Activated naive CD4-positive, alpha-beta T cell treated with anti-CD3 and anti-CD28 coated beads for 36 hours (primary cell): ENCODE data around the gene DNAI7. TPM values are rescaled to one million over a fixed set of nuclear protein-coding genes. Genes with fewer than 3 reads are reported as not detected.
A peak's percentile ranks its signal among the peaks of the same experiment; 100 is the strongest.

Experiments used
- CTCF ChIA-PET: fragments of 350-600 bp; sonication (Branson Sonifier 250); formaldehyde crosslinking; loops from one replicate; lab custom pipeline; 2021; ENCODE audit warnings: antibody characterized with exemption; lab: Charles Lee
- DNase-seq: peaks from one replicate; pipeline ENCODE4 v3.0.0-alpha.2; 2020
- H3K27ac Mint-ChIP-seq: one replicate; pipeline ENCODE4 v1.8.0; 2021; ENCODE audit warnings: mild to moderate bottlenecking, mixed read lengths
- H3K27me3 Mint-ChIP-seq: one replicate; pipeline ENCODE4 v1.8.0; 2021; ENCODE audit warnings: low read depth, mixed read lengths
- H3K36me3 Mint-ChIP-seq: one replicate; pipeline ENCODE4 v1.8.0; 2021; ENCODE audit warnings: low read depth, mixed read lengths
- H3K4me1 Mint-ChIP-seq: one replicate; pipeline ENCODE4 v1.8.0; 2021; ENCODE audit warnings: low read depth, mixed read lengths
- H3K4me3 Mint-ChIP-seq: one replicate; pipeline ENCODE4 v1.8.0; 2021; ENCODE audit warnings: mild to moderate bottlenecking, moderate library complexity, mixed read lengths
- H3K9me3 Mint-ChIP-seq: one replicate; pipeline ENCODE4 v1.8.0; 2021; ENCODE audit warnings: mixed read lengths
- intact Hi-C: fragments of 100-400 bp; cut with micrococcal nuclease; formaldehyde crosslinking; loops from one replicate; pipeline ENCODE4 v1.15.1; 2023
- total RNA-seq, 2 experiments: library from RNA; stranded (reverse); gene quantifications; one replicate each; pipeline ENCODE4 v1.2.3, GENCODE V29; 2021

Gene DNAI7
- total RNA-seq, 2 experiments from 2014 or later, result 0.10 to 0.35 TPM

- peaks cover 18% of the 10 kb centered on the region for H3K4me1 Mint-ChIP-seq
- H3K27me3 Mint-ChIP-seq, result no peaks in the 10 kb centered on the region
- CTCF ChIA-PET, result no interaction called here
- peaks cover 12% of the 10 kb centered on the region for H3K36me3 Mint-ChIP-seq
- intact Hi-C loops, result no loop called here
- no peak overlapping the region for H3K4me3 Mint-ChIP-seq
- H3K9me3 Mint-ChIP-seq, result no peaks in the 10 kb centered on the region
- H3K27ac Mint-ChIP-seq, result no peak overlapping the region
- no peak for DNase-seq
Observed at GRCh38 chr12:25200703-25201102, 5.7 kb upstream of the DNAI7 start.

GRCh38 chr12:25197608-25198007 is 2.6 kb upstream of the DNAI7 start:
- CTCF ChIA-PET, result no interaction called here
- peaks cover 24% of the 10 kb centered on the region for H3K4me1 Mint-ChIP-seq
- H3K9me3 Mint-ChIP-seq, result no peaks in the 10 kb centered on the region
- H3K4me3 Mint-ChIP-seq, result no peak overlapping the region
- H3K27me3 Mint-ChIP-seq, result no peaks in the 10 kb centered on the region
- H3K36me3 Mint-ChIP-seq, result peaks cover 10% of the 10 kb centered on the region
- no peak for DNase-seq
- intact Hi-C loops, result no loop called here
- no peak overlapping the region for H3K27ac Mint-ChIP-seq

- intact Hi-C loops, result loop anchor here (1.0 to 2.0 kb wide), 6 partner anchors 7 to 196 kb away; partner anchors contain the start of gene KRAS
- no peak for DNase-seq
- H3K4me3 Mint-ChIP-seq, result peak overlapping the region; percentile 98
- no peaks in the 10 kb centered on the region for H3K27me3 Mint-ChIP-seq
- CTCF ChIA-PET, result interaction anchor here (1.9 kb wide), 1 partner anchor 40 kb away, joined by 6 read pairs; no protein-coding TSS in a partner anchor
- H3K9me3 Mint-ChIP-seq, result no peaks in the 10 kb centered on the region
- peaks cover 22% of the 10 kb centered on the region for H3K4me1 Mint-ChIP-seq
- peaks cover 1% of the 10 kb centered on the region for H3K36me3 Mint-ChIP-seq
- peak overlapping the region; percentile 94 for H3K27ac Mint-ChIP-seq
Observed at GRCh38 chr12:25194722-25195055, 271 bp downstream of the DNAI7 start.

- peaks cover 1% of the 10 kb centered on the region for H3K36me3 Mint-ChIP-seq
- intact Hi-C loops, result loop anchor here (2.0 kb wide), 1 partner anchor 127 kb away; no protein-coding TSS in a partner anchor
- H3K9me3 Mint-ChIP-seq, result no peaks in the 10 kb centered on the region
- peak overlapping the region; percentile 98 for H3K4me3 Mint-ChIP-seq
- DNase-seq, result no peak
- no peaks in the 10 kb centered on the region for H3K27me3 Mint-ChIP-seq
- CTCF ChIA-PET, result interaction anchor here (1.9 kb wide), 1 partner anchor 39 kb away, joined by 6 read pairs; no protein-coding TSS in a partner anchor
- H3K27ac Mint-ChIP-seq, result peak overlapping the region; percentile 94
- peaks cover 22% of the 10 kb centered on the region for H3K4me1 Mint-ChIP-seq
Observed at GRCh38 chr12:25194214-25194613, 746 bp downstream of the DNAI7 start.

- CTCF ChIA-PET, result no interaction called here
- intact Hi-C loops, result no loop called here
- no peak for DNase-seq
- Mint-ChIP-seq H3K9me3 (no peaks in the 10 kb centered on the region), H3K27ac (no peak overlapping the region), H3K4me3 (no peak overlapping the region), H3K4me1 (peaks cover 24% of the 10 kb centered on the region), H3K27me3 (no peaks in the 10 kb centered on the region), H3K36me3 (peaks cover 1% of the 10 kb centered on the region)
Observed at GRCh38 chr12:25190793-25191192, 4.2 kb downstream of the DNAI7 start.

- Mint-ChIP-seq H3K4me1 (peaks cover 19% of the 10 kb centered on the region), H3K36me3 (no peaks in the 10 kb centered on the region), H3K4me3 (no peak overlapping the region), H3K9me3 (no peaks in the 10 kb centered on the region), H3K27me3 (no peaks in the 10 kb centered on the region), H3K27ac (no peak overlapping the region)
- CTCF ChIA-PET, result interaction anchor here (1.0 kb wide), 1 partner anchor 42 kb away, joined by 3 read pairs; no protein-coding TSS in a partner anchor
- no peak for DNase-seq
- intact Hi-C loops, result no loop called here
Observed at GRCh38 chr12:25189656-25190055, 5.3 kb downstream of the DNAI7 start.

GRCh38 chr12:25187781-25188180 is 7.2 kb downstream of the DNAI7 start:
- DNase-seq, result no peak
- peaks cover 18% of the 10 kb centered on the region for H3K4me1 Mint-ChIP-seq
- H3K27ac Mint-ChIP-seq, result peak overlapping the region; percentile 47
- H3K27me3 Mint-ChIP-seq, result no peaks in the 10 kb centered on the region
- H3K4me3 Mint-ChIP-seq, result no peak overlapping the region
- no peaks in the 10 kb centered on the region for H3K9me3 Mint-ChIP-seq
- intact Hi-C loops, result loop anchor here (1.0 to 2.0 kb wide), 4 partner anchors 8 to 135 kb away; partner anchors contain the start of genes DNAI7 and ETFRF1
- no peaks in the 10 kb centered on the region for H3K36me3 Mint-ChIP-seq
- CTCF ChIA-PET, result interaction anchor here (0.5 to 1.7 kb wide), 2 partner anchors 33 to 313 kb away, joined by 4 to 5 read pairs; no protein-coding TSS in a partner anchor

- CTCF ChIA-PET, result interaction anchor here (0.5 to 1.7 kb wide), 3 partner anchors 32 to 845 kb away, joined by 3 to 5 read pairs (median 5); no protein-coding TSS in a partner anchor
- Mint-ChIP-seq H3K4me1 (peaks cover 18% of the 10 kb centered on the region), H3K9me3 (no peaks in the 10 kb centered on the region), H3K36me3 (no peaks in the 10 kb centered on the region), H3K4me3 (peak overlapping the region; percentile 73), H3K27me3 (no peaks in the 10 kb centered on the region), H3K27ac (peak overlapping the region; percentile 77)
- intact Hi-C loops, result loop anchor here (1.0 to 2.0 kb wide), 4 partner anchors 8 to 134 kb away; partner anchors contain the start of genes DNAI7 and ETFRF1
- peak; percentile 37 for DNase-seq
Observed at GRCh38 chr12:25186788-25187402, 8.1 kb downstream of the DNAI7 start.

GRCh38 chr12:25186038-25186787 is 8.7 kb downstream of the DNAI7 start:
- CTCF ChIA-PET, result interaction anchor here (0.5 to 1.7 kb wide), 3 partner anchors 31 to 846 kb away, joined by 3 to 5 read pairs (median 5); no protein-coding TSS in a partner anchor
- H3K4me3 Mint-ChIP-seq, result peak overlapping the region; percentile 73
- no peaks in the 10 kb centered on the region for H3K27me3 Mint-ChIP-seq
- no peaks in the 10 kb centered on the region for H3K36me3 Mint-ChIP-seq
- DNase-seq, result no peak
- H3K27ac Mint-ChIP-seq, result peak overlapping the region; percentile 77
- H3K9me3 Mint-ChIP-seq, result no peaks in the 10 kb centered on the region
- intact Hi-C loops, result loop anchor here (2.0 kb wide), 2 partner anchors 133 to 135 kb away; a partner anchor contains a TSS
- H3K4me1 Mint-ChIP-seq, result peaks cover 18% of the 10 kb centered on the region

GRCh38 chr12:25184132-25184531 is 10.8 kb downstream of the DNAI7 start:
- Mint-ChIP-seq H3K4me3 (no peak overlapping the region), H3K36me3 (no peaks in the 10 kb centered on the region), H3K27me3 (no peaks in the 10 kb centered on the region), H3K9me3 (peaks cover 4% of the 10 kb centered on the region), H3K4me1 (peaks cover 18% of the 10 kb centered on the region), H3K27ac (no peak overlapping the region)
- intact Hi-C loops, result no loop called here
- no peak for DNase-seq
- CTCF ChIA-PET, result interaction anchor here (1.0 kb wide), 1 partner anchor 204 kb away, joined by 4 read pairs; no protein-coding TSS in a partner anchor

GRCh38 chr12:25182765-25183164 is 12.2 kb downstream of the DNAI7 start:
- no peak overlapping the region for H3K27ac Mint-ChIP-seq
- no peak for DNase-seq
- CTCF ChIA-PET, result interaction anchor here (0.7 to 0.9 kb wide), 2 partner anchors 205 to 254 kb away, joined by 3 read pairs; no protein-coding TSS in a partner anchor
- no peaks in the 10 kb centered on the region for H3K36me3 Mint-ChIP-seq
- intact Hi-C loops, result no loop called here
- H3K27me3 Mint-ChIP-seq, result no peaks in the 10 kb centered on the region
- H3K9me3 Mint-ChIP-seq, result peaks cover 4% of the 10 kb centered on the region
- H3K4me3 Mint-ChIP-seq, result no peak overlapping the region
- H3K4me1 Mint-ChIP-seq, result peaks cover 17% of the 10 kb centered on the region

GRCh38 chr12:25162866-25163265 is 32.1 kb downstream of the DNAI7 start:
- Mint-ChIP-seq H3K4me1 (no peaks in the 10 kb centered on the region), H3K4me3 (no peak overlapping the region), H3K27ac (no peak overlapping the region), H3K27me3 (no peaks in the 10 kb centered on the region), H3K36me3 (no peaks in the 10 kb centered on the region), H3K9me3 (no peaks in the 10 kb centered on the region)
- intact Hi-C loops, result no loop called here
- CTCF ChIA-PET, result interaction anchor here (1.3 kb wide), 1 partner anchor 225 kb away, joined by 5 read pairs; no protein-coding TSS in a partner anchor
- DNase-seq, result no peak
